Urothelium cell line (cell line): Measurements from ENCODE around the gene HFE.
"Not testable (repeated sequence)": the region's sequence is repeated elsewhere in the genome, so short reads cannot be mapped to it uniquely, and the experiment has no call there.

ENCODE experiments used
- DNase-seq: peaks from one replicate; pipeline ENCODE4 v3.0.0; 2011; ENCODE audit warnings: low spot score, mixed read lengths
- FAIRE-seq: peaks from 2 replicates; lab custom pipeline; 2011; peaks lifted over from hg19 to GRCh38; lab: Jason Lieb, UNC

The HFE gene, protein sequence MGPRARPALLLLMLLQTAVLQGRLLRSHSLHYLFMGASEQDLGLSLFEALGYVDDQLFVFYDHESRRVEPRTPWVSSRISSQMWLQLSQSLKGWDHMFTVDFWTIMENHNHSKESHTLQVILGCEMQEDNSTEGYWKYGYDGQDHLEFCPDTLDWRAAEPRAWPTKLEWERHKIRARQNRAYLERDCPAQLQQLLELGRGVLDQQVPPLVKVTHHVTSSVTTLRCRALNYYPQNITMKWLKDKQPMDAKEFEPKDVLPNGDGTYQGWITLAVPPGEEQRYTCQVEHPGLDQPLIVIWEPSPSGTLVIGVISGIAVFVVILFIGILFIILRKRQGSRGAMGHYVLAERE

GRCh38 chr6:26087284-26088115 lies at the start of gene HFE:
HFE (plus strand) TSS chr6:26087429; CDS start chr6:26087441, 12 bp downstream.
- DNase-seq: no peak
- FAIRE-seq: no peak

DNA sequence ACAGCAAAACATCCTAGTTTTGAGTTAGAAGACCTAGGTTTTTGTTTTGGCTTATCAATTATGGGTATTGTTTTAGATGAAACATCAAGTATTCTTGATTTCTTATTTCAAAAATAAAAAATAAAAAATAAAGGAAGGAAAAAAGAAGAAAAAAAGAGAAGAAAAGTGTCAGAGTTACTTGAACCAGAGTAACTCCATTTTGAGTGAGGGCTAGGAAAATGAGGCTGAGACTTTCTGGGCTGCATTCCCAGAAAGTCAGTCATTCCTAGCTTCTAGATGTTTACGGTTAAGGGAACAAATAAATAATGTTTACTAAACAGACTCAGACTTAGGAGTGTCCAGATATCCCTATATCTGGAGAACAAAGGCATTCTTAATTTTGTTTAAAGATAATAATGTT lies 45.3 kb upstream of the HFE start:
- DNase-seq (no peak), FAIRE-seq (no peak)

- FAIRE-seq: no peak
- no peak for DNase-seq
Observed at GRCh38 chr6:26043384-26044139, 43.7 kb upstream of the HFE start.

GRCh38 chr6:26044140-26045064 lies 42.8 kb upstream of the HFE start:
- no peak for DNase-seq
- no peak for FAIRE-seq

GRCh38 chr6:26045065-26045927 lies 41.9 kb upstream of the HFE start:
- DNase-seq (no peak), FAIRE-seq (no peak)

DNA sequence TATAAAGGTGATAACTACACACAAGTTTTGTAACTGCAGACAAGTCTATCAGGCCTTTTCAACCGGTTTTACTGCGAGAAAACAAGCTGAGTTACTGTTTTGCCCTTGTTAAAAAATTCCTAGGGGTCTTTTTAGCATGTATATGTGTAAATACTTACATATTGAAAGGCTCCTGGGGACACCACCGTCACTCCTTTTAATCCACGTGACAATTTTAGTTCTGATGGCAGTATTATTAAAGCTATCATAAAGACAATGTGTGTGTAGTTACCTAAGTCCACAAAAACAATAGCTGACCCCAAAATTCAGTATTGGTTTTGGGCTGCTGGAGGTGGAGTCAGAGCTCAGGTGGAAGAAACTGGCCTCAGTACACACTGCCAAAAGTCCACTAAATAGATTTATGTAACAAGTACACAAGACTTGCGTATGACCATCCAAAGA lies 41.3 kb upstream of the HFE start:
- FAIRE-seq (no peak), DNase-seq (no peak)

DNA sequence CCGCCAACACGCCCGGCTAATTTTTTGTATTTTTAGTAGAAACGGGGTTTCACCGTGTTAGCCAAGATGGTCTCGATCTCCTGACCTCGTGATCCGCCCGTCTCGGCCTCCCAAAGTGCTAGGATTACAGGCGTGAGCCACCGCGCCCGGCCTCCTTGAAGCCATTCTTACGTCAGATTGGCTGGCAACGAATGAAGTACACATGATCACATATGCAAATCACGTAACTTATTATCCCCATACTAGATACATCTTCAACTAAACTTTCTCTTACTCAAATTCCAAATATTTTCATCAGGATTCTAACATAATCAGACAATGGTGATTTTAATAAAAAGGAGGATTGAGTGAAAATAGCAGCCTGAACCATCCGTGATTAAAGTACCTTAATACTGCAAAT lies 39.9 kb upstream of the HFE start:
- DNase-seq, FAIRE-seq: not testable (repeated sequence)

- no peak for FAIRE-seq
- DNase-seq: no peak
Observed at GRCh38 chr6:26048590-26048989, 38.6 kb upstream of the HFE start.

- no peak for DNase-seq
- FAIRE-seq: no peak
Observed at GRCh38 chr6:26051665-26052310, 35.4 kb upstream of the HFE start.

DNA sequence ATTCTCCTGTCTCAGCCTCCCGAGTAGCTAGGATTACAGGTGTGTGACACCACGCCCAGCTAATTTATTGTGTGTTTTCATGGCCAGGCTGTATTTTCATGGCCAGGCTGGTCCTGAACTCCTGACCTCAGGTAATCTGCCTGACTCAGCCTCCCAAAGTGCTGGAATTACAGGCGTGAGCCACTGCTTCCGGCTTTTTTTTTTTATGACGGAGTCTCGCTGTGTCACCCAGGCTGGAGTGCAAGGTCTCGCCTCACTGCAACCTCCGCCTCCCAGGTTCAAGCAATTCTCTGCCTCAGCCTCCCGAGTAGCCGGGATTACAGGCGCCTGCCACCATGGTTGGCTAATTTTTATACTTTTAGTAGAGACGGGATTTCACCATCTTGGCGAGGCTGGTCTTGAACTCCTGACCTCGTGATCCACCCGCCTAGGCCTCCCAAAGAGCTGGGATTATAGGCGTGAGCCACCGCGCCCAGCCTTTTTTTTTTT lies 34.4 kb upstream of the HFE start:
- not testable (repeated sequence) for DNase-seq, FAIRE-seq

- DNase-seq: no peak
- no peak for FAIRE-seq
Observed at GRCh38 chr6:26053992-26054780, 33.0 kb upstream of the HFE start.

- FAIRE-seq: no peak
Observed at GRCh38 chr6:26054781-26055718, 32.2 kb upstream of the HFE start.

GRCh38 chr6:26055719-26056582 lies 31.3 kb upstream of the HFE start:
- DNase-seq: peak; percentile 92
- no peak for FAIRE-seq

More at GRCh38 chr6:26054781-26055718, 32.2 kb upstream of the HFE start:
- DNase-seq: peak; percentile 58

GRCh38 chr6:26056583-26057350 lies 30.5 kb upstream of the HFE start:
- no peak for FAIRE-seq
- DNase-seq: peak; percentile 50

DNA sequence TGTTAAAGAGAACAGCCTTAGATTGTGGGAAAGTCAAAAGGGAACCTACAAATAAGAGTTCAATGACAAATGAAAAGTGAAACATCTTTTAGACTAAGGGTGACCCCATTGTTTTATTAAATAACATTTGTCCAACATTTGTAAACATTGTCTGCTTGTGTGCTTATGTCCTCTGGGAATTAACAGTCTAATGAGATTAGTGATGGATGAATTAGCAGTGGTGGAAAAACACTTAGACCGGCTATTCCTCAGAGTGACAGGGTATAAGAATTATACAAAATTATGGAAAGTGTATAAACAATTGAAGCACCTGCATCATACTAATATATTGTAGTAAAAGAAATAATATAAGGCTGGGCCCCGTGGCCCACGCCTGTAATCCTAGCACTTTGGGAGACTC lies 29.3 kb upstream of the HFE start:
- FAIRE-seq (no peak), DNase-seq (no peak)
